ENCODE measurements around the gene OR6Y1.

OR6Y1 gene

DNA sequence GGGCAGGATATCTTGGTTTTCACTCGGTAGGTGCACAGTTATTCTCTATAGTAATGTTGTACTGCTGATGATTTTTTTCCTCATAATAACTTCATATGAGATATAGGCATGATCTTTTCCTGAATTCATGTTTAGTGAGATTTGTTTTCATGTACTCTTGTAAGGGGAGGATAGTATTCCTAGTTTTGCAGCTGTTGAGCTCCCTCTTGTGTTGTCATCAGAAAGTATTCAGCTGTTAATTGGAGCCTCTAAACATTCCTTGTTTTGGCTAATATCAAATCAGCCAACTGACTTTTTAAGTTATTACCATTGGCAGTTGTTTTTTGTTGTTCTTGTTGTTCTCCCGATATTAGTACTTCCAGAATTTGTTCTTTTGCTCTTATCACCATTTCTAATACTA, 57.8 kb downstream of the OR6Y1 start:
- DNase-seq, result no peak

DNA sequence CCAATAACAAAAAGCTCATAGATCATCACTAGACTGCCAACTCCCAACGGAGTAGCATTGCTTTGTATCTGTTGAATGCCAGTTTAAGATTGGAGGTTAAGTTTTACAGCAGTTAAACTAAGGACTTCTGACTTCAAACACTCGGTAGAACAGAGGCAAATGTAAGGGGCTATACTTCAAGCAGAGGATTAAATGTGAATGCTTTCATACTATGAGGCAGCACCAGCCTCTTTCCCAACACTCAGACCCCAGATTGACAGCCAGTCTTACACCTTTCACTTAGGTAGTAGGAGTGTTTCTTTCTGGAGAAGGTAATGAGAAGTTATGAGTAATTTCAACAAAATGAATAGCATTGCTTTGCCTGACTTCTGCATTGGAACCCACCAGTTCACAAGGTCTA, 59.4 kb downstream of the OR6Y1 start:
- no peak for DNase-seq

Data from RPMI8226 (cell line).